Adipose tissue (tissue), 3 donors: ENCODE data around the gene WDR45B. TPM values are rescaled to one million over a fixed set of nuclear protein-coding genes. Genes with fewer than 3 reads are reported as not detected.

ENCODE experiments used
- H3K27ac ChIP-seq: one replicate; pipeline ENCODE4 v1.5.1; 2013; ENCODE audit warnings: low read depth, low read length
- WGBS, 3 donors: extraction: QIAGEN DNeasy Blood & Tissue Kit; methylation state at CpG; one replicate each; pipeline ENCODE4 v1.1.7; 2013; 5-methylcytosine and 5-hydroxymethylcytosine counted together
- polyA plus RNA-seq, 3 donors: library from polyadenylated mRNA; stranded (reverse); fragments of 200-250 nt; gene quantifications; one replicate each; pipeline ENCODE4 v1.2.3, GENCODE V29; 2013
- donor health status: healthy with polysubstance abuse.
- donor health status: Bipolar disorder and iron deficiency.
- donor health status: healthy.

Gene WDR45B
- polyA plus RNA-seq, 3 donors = 53.3 to 71.9 (median 65.0) TPM

GRCh38 chr17:82679586-82680465, 31.6 kb upstream of the WDR45B start:
- H3K27ac ChIP-seq = no peak overlapping the region
- 88 to 93% (median 91%) methylated on average over 26 to 28 of the region's 28 CpGs for WGBS, 3 donors

- 86 to 91% (median 89%) methylated on average over 13 to 14 of the region's 14 CpGs for WGBS, 3 donors
- no peak overlapping the region for H3K27ac ChIP-seq
Observed at GRCh38 chr17:82678265-82678891, 30.1 kb upstream of the WDR45B start.

DNA sequence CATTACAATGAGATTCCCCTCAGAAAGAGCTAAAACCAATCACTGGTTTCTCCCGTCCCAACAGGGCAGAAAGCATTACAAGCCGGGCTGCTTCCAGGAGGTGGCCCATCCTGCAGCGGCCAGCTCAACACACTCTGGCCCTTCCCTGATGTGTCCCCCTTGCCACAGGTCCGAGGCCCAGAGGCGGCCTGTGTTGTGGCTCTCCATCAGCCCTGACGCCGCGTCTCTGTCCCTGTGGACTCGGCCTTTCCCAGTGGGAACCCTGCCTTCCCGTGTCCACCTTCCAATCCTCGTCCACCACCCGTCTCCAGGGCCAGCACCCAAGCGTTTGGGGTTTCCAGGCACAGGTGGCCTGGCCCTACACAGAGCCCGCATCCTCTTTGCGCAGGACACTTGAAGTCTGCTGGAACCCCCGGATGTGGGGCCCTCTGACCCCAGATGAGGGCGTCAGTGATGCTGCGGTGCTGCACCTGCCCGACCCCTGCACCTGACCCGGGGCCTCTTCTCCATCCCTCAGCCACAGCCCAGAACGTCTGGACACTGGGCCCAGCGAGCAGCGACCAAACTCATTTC, 29.2 kb upstream of the WDR45B start:
- no peak overlapping the region for H3K27ac ChIP-seq
- 87 to 90% (median 88%) methylated on average over 23 of the region's 23 CpGs for WGBS, 3 donors

- WGBS, 3 donors = 87 to 90% (median 87%) methylated on average over 18 of the region's 18 CpGs
- H3K27ac ChIP-seq = no peak overlapping the region
Observed at GRCh38 chr17:82675476-82676245, 27.4 kb upstream of the WDR45B start.

DNA sequence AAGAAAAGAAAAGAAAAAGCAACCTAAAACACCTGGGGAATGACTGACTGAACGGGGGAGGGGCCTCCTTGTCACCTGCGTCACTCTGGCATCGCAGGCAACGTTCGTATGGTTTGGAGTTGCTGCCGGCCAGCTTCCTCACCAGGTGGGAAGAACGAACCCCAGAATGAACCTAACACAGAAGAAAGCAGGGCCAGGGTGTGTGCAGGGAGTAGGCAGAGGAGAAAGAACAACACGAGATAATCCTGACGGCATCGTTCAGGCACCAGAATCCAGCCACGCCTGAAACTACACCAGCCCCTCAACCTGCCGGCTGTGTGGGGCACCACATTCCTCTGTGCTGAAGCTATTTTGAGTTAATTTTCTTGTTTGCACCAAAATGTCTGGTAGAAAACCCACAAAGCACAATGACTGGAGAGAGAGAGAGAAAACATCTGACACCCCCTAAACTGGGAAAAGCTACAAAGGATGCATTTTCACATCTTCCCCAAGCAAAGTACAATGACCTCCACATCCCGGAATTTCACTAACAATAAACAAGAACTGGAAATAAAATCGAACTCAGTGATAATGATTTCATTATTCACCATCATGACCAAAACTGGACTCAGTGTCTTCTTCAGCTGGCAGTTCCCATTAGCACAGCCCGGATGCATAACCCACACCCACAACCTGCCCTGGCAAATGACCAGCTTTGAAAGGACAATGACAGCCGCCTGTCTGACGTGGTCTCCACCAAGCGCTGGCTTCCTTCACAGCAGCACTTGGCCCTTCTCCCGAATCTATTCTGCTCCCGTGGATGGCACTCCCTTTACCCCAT, 26.6 kb upstream of the WDR45B start:
- 75 to 81% (median 78%) methylated on average over 20 of the region's 20 CpGs for WGBS, 3 donors
- H3K27ac ChIP-seq = no peak overlapping the region

DNA sequence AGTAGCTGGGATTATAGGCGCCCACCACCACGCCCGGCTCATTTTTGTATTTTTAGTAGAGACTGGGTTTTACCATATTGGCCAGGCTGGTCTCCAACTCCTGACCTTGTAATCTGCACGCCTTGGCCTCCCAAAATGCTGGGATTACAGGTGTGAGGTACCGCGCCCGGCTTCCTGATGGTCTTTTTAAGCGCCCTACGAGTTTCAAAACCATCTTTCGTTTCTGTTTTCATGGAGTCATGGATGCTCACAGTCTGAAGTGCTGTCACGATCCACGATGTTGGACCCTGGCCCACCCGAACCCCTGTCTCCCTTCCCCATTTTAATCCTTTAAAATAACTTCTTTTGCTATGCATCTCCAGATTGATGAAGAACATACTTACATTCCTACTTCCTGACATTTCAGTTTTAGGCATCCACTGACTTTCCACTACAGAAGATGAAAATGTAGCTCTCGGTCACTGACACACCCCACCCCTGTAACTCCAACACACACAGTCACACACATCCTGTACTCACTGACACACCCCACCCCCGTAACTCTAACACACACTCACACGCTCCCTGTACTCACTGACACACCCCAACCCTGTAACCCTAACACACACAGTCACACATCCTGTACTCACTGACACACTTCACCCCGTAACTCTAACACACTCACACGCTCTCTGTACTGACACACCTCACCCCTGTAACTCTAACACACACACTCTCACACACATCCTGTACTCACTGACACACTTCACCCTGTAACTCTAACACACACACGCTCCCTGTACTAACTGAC, 22.6 kb upstream of the WDR45B start:
- 92 to 96% (median 93%) methylated on average over 19 of the region's 19 CpGs for WGBS, 3 donors
- H3K27ac ChIP-seq = no peak overlapping the region

GRCh38 chr17:82668631-82669099, 20.4 kb upstream of the WDR45B start:
- no peak overlapping the region for H3K27ac ChIP-seq
- 41 to 51% (median 42%) methylated on average over 20 of the region's 20 CpGs for WGBS, 3 donors

- 74 to 80% (median 76%) methylated on average over 16 of the region's 16 CpGs for WGBS, 3 donors
- H3K27ac ChIP-seq = no peak overlapping the region
Observed at GRCh38 chr17:82668024-82668630, 19.9 kb upstream of the WDR45B start.

- WGBS, 3 donors = 91 to 97% (median 91%) methylated on average over 15 of the region's 15 CpGs
Observed at GRCh38 chr17:82667668-82668000, 19.4 kb upstream of the WDR45B start.

DNA sequence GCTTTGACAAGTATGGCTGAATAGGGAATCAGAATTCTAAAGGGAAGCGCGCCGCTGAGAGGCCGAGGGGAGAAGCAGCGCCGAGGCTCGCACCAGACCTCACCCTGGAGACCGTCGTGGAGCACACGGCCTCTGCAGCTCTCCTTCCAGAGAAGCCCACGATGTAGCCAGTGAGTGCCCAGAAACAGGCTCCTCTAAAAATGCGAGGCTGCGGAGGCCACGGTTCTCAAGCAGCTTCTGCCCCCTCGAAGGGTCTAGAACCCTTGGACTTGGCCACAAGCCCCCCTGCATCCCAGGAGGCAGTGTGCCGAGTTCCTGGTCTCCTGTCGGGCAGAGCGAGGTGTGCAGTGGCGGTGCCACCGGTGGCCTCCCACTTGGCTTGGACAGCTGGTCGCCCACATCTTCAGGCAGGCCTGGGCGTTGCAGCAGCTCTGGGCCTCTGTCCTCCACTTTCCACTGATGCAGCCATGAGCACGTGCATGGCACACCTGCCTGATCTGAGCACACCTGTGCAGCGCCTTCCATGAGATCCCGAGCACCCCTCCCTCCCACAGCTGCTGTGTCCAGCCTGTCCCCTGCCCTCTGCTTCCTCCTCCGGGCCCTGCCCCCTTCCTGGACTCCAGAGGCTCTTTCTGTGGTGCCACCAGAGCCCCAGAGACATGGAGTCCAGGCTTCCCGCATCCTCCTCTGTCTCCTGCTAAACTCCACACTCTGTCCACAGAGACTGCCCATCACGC, 18.9 kb upstream of the WDR45B start:
- WGBS, 3 donors = 92% methylated on average over 28 of the region's 28 CpGs
- no peak overlapping the region for H3K27ac ChIP-seq

More at GRCh38 chr17:82667668-82668000, 19.4 kb upstream of the WDR45B start:
- H3K27ac ChIP-seq = no peak overlapping the region

DNA sequence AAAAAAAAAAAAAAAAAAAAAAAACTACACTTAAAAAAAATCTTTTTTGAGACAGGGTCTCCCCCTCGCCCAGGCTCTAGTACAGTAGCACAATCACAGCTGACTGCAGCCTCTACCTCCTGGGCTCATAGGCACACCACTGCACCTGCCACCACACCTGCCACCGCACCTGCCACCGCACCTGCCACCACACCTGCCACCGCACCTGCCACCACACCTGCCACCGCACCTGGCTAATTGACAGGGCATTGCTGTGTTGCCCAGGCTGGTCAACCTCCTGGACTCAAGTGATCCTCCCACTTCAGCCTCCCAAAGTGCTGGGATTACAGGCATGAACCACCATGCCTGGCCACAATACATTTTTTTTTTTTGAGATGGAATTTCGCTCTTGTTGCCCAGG, 17.6 kb upstream of the WDR45B start:
- H3K27ac ChIP-seq = no peak overlapping the region
- WGBS, 3 donors = 83 to 94% (median 92%) methylated on average over 6 of the region's 6 CpGs

DNA sequence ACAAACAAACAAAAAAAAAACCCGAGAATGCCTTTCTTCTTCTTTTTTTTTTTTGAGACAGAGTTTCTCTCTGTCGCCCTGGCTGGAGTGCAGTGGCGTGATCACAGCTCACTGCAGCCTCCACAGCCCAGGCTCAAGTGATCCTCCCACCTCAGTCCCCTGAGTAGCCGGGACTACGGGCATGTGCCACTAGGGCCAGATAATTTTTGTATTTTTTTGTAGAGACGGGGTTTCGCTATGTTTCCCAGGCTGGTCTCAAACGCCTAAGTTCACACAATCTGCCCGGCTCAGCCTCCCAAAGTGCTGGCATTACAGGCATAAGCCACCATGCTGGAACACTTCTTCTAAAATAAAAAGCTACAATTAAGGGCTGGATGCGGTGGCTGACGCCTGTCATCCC, 17.0 kb upstream of the WDR45B start:
- no peak overlapping the region for H3K27ac ChIP-seq
- WGBS, 3 donors = 88 to 92% (median 91%) methylated on average over 11 of the region's 11 CpGs

GRCh38 chr17:82664701-82665182, 16.5 kb upstream of the WDR45B start:
- no peak overlapping the region for H3K27ac ChIP-seq
- WGBS, 3 donors = 86 to 91% (median 88%) methylated on average over 22 of the region's 22 CpGs

- WGBS, 3 donors = 89 to 93% (median 93%) methylated on average over 13 to 17 of the region's 17 CpGs
Observed at GRCh38 chr17:82664276-82664575, 16.0 kb upstream of the WDR45B start.

GRCh38 chr17:82663381-82664275, 15.4 kb upstream of the WDR45B start:
- no peak overlapping the region for H3K27ac ChIP-seq
- WGBS, 3 donors = 88 to 92% (median 90%) methylated on average over 31 to 39 of the region's 39 CpGs

More at GRCh38 chr17:82664276-82664575, 16.0 kb upstream of the WDR45B start:
- no peak overlapping the region for H3K27ac ChIP-seq
